OCI-LY7 (cell line): ENCODE measurements around the gene PHACTR3. TPM values are rescaled to one million over a fixed set of nuclear protein-coding genes. Genes with fewer than 3 reads are reported as not detected.

Experiments used
- BruUV-seq: library from RNA; stranded (reverse); fragments of 400-500 nt; replicated peaks from 2 replicates; lab custom pipeline; 2021; lab: Mats Ljungman, UMichigan
- CTCF ChIA-PET: fragments of 300-600 bp; sonication (Branson Sonifier 250); formaldehyde crosslinking; loops from one replicate; lab custom pipeline; 2022; ENCODE audit warnings: antibody characterized with exemption; ENCODE audit not compliant: unreplicated experiment; lab: Charles Lee
- POLR2A ChIA-PET: fragments of 300-600 bp; sonication (Branson Sonifier 250); formaldehyde crosslinking; loops from one replicate; lab custom pipeline; 2022; ENCODE audit warnings: antibody characterized with exemption; lab: Charles Lee
- DNase-seq: peaks from one replicate; pipeline ENCODE4 v3.0.0-alpha.2; 2015; ENCODE audit warnings: low spot score
- H2AFZ ChIP-seq: fragments of 200-600 bp; sonication (generic), shearing (Covaris generic); 2 replicates; pipeline ENCODE4 v1.6.1; 2014; ENCODE audit warnings: mild to moderate bottlenecking, antibody characterized with exemption, low read length, moderate library complexity
- H3K27ac ChIP-seq: fragments of 200-600 bp; sonication (generic); 2 replicates; pipeline ENCODE4 v1.5.1; 2014; ENCODE audit warnings: mixed run types, low read depth, mild to moderate bottlenecking, moderate library complexity, low read length, inconsistent platforms; ENCODE audit not compliant: poor library complexity, severe bottlenecking
- H3K36me3 ChIP-seq: fragments of 200-600 bp; sonication (generic); 2 replicates; pipeline ENCODE4 v1.6.1; 2014; ENCODE audit warnings: mild to moderate bottlenecking, antibody characterized with exemption, low read length, moderate library complexity, mixed read lengths; ENCODE audit not compliant: insufficient read depth
- H3K4me1 ChIP-seq: fragments of 200-600 bp; sonication (generic); 2 replicates; pipeline ENCODE4 v1.5.1; 2014; ENCODE audit warnings: mild to moderate bottlenecking, low read length; ENCODE audit not compliant: insufficient read depth, poor library complexity, severe bottlenecking
- H3K4me2 ChIP-seq: fragments of 200-600 bp; sonication (generic); 2 replicates; pipeline ENCODE4 v1.6.1; 2014; ENCODE audit warnings: mild to moderate bottlenecking, low read length
- H3K4me3 ChIP-seq: fragments of 200-600 bp; sonication (generic); 2 replicates; pipeline ENCODE4 v1.5.1; 2014; ENCODE audit warnings: mild to moderate bottlenecking, low read depth, low read length; ENCODE audit not compliant: poor library complexity, severe bottlenecking
- H3K79me2 ChIP-seq: fragments of 200-600 bp; sonication (generic); 2 replicates; pipeline ENCODE4 v1.6.1; 2016; ENCODE audit warnings: low read depth, mild to moderate bottlenecking, low read length, moderate library complexity, mixed read lengths; ENCODE audit not compliant: insufficient read depth
- H3K9me2 ChIP-seq: fragments of 200-600 bp; sonication (generic); 2 replicates; pipeline ENCODE4 v1.6.1; 2016; ENCODE audit warnings: mild to moderate bottlenecking, low read length, mixed read lengths; ENCODE audit not compliant: insufficient read depth
- H3K9me3 ChIP-seq: fragments of 200-600 bp; sonication (generic); 2 replicates; pipeline ENCODE4 v1.6.1; 2014; ENCODE audit warnings: mild to moderate bottlenecking, mixed run types, low read length, mixed read lengths
- H4K20me1 ChIP-seq: fragments of 200-600 bp; sonication (generic); 2 replicates; pipeline ENCODE4 v1.6.1; 2014; ENCODE audit warnings: mild to moderate bottlenecking, antibody characterized with exemption, low read length, moderate library complexity, mixed read lengths; ENCODE audit not compliant: insufficient read depth
- EZH2phosphoT487 ChIP-seq: fragments of 200-600 bp; sonication (generic); IDR thresholded peaks from 2 replicates; pipeline ENCODE4 v1.6.1; 2018; ENCODE audit warnings: low read depth, borderline replicate concordance, mild to moderate bottlenecking, mixed run types, antibody characterized with exemption, low read length, moderate library complexity, mixed read lengths
- intact Hi-C: fragments of 100-400 bp; cut with micrococcal nuclease; formaldehyde crosslinking; loops from one replicate; pipeline ENCODE4 v1.10.0; 2022; ENCODE audit not compliant: unreplicated experiment
- total RNA-seq, 2 experiments: library from RNA; depleted of rRNA in 1 of 2; stranded (reverse); fragments of >200 nt in 1 of 2; shearing (Covaris generic) in 1 of 2; gene quantifications; 2 replicates each; pipeline ENCODE4 v1.2.3, GENCODE V29; 2014 to 2022
- TF ChIP-seq, protein P1 (sequence below): fragments of 200-600 bp; sonication (generic); conservative IDR thresholded peaks from 2 replicates; pipeline ENCODE4 v1.5.1; 2014; ENCODE audit warnings: mild to moderate bottlenecking, antibody characterized with exemption, low read length, moderate library complexity, mixed read lengths

PHACTR3 gene
- total RNA-seq, 2 experiments from 2014 or later, result 0.32 TPM; not detected in 1

DNA sequence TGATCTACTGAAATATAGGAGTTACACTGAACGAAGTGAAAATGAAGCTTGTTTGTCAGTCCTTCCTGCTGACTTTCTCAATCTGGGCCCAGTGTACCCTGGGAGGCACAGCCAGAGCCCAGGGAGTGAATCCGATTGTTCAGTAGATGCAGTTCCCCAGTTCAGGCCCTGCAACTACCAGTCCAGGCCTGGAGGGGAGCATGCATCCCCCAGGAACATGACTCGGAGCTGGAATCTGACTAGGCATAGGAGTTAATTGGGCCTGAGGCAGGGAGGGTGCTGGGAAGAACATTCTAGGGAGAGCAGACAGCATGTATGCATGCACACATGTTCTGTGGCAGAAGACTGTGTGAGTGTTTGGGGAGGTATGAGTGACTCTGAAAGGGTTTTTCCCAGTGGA, 42.1 kb downstream of the PHACTR3 start:
- BruUV-seq, result no TSS peak
- no peak overlapping the region for H3K4me2 ChIP-seq
- DNase-seq, result no peak
- no peak overlapping the region for H3K27ac ChIP-seq
- H3K36me3 ChIP-seq, result no peaks in the 10 kb centered on the region
- H4K20me1 ChIP-seq, result no peaks in the 10 kb centered on the region
- TF ChIP-seq, protein P1, sequence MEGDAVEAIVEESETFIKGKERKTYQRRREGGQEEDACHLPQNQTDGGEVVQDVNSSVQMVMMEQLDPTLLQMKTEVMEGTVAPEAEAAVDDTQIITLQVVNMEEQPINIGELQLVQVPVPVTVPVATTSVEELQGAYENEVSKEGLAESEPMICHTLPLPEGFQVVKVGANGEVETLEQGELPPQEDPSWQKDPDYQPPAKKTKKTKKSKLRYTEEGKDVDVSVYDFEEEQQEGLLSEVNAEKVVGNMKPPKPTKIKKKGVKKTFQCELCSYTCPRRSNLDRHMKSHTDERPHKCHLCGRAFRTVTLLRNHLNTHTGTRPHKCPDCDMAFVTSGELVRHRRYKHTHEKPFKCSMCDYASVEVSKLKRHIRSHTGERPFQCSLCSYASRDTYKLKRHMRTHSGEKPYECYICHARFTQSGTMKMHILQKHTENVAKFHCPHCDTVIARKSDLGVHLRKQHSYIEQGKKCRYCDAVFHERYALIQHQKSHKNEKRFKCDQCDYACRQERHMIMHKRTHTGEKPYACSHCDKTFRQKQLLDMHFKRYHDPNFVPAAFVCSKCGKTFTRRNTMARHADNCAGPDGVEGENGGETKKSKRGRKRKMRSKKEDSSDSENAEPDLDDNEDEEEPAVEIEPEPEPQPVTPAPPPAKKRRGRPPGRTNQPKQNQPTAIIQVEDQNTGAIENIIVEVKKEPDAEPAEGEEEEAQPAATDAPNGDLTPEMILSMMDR, result no peak
- no peak for TF ChIP-seq EZH2phosphoT487
- intact Hi-C loops, result no loop called here
- no peaks in the 10 kb centered on the region for H3K79me2 ChIP-seq
- no peaks in the 10 kb centered on the region for H3K9me3 ChIP-seq
- no peak overlapping the region for H3K4me3 ChIP-seq
- ChIA-PET CTCF (no interaction called here), POLR2A (no interaction called here)
- H3K4me1 ChIP-seq, result no peaks in the 10 kb centered on the region
- no peak overlapping the region for H2AFZ ChIP-seq
- no peaks in the 10 kb centered on the region for H3K9me2 ChIP-seq

DNA sequence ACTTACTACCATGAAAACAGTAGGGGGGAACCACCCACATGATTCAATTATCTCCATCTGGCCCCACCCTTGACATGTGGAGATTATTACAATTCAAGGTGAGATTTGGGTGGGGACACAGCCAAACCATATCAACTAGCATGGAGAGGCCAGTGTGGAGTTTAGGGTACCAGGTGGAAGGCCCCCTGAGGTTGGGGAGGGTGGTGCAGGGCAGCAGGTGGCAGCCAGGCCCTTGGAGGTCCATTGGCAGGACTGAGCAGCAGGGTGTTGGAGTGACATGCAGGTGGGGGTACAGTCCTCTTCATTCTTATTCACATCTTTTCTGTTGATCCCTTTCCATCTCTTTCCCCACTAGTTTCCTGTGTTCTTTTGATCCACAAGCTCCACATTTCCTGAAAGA, 42.9 kb downstream of the PHACTR3 start:
- BruUV-seq, result no TSS peak

GRCh38 chr20:59648466-59649070, 44.2 kb downstream of the PHACTR3 start:
- POLR2A ChIA-PET, result no interaction called here
- DNase-seq, result no peak

More for the DNA sequence above, 42.9 kb downstream of the PHACTR3 start:
- Histone ChIP-seq H2AFZ (no peak overlapping the region), H3K79me2 (no peaks in the 10 kb centered on the region), H3K27ac (no peak overlapping the region), H3K9me3 (no peaks in the 10 kb centered on the region), H3K4me3 (no peak overlapping the region), H3K36me3 (no peaks in the 10 kb centered on the region), H4K20me1 (no peaks in the 10 kb centered on the region), H3K4me2 (no peak overlapping the region), H3K4me1 (no peaks in the 10 kb centered on the region), H3K9me2 (no peaks in the 10 kb centered on the region)
- intact Hi-C loops, result no loop called here
- ChIA-PET CTCF (no interaction called here), POLR2A (no interaction called here)
- TF ChIP-seq EZH2phosphoT487, result no peak
- TF ChIP-seq, protein P1, result no peak
- DNase-seq, result no peak

More at GRCh38 chr20:59648466-59649070, 44.2 kb downstream of the PHACTR3 start:
- H4K20me1 ChIP-seq, result no peaks in the 10 kb centered on the region
- H3K4me3 ChIP-seq, result no peak overlapping the region
- no peaks in the 10 kb centered on the region for H3K9me2 ChIP-seq
- CTCF ChIA-PET, result no interaction called here
- no peak overlapping the region for H3K27ac ChIP-seq
- H3K4me1 ChIP-seq, result no peaks in the 10 kb centered on the region
- intact Hi-C loops, result no loop called here
- TF ChIP-seq, protein P1, result no peak
- TF ChIP-seq EZH2phosphoT487, result no peak
- no peak overlapping the region for H3K4me2 ChIP-seq
- no peaks in the 10 kb centered on the region for H3K9me3 ChIP-seq
- no peaks in the 10 kb centered on the region for H3K79me2 ChIP-seq
- H2AFZ ChIP-seq, result no peak overlapping the region
- H3K36me3 ChIP-seq, result no peaks in the 10 kb centered on the region
- BruUV-seq, result no TSS peak
